ENCODE data around the gene CASQ1. TPM values are rescaled to one million over a fixed set of nuclear protein-coding genes. Genes with fewer than 3 reads are reported as not detected.

The CASQ1 gene
- total RNA-seq, 2 donors from 2014 or later: 0.29 to 0.77 TPM

GRCh38 chr1:160188341-160188740, 2.0 kb upstream of the CASQ1 start:
- Mint-ChIP-seq H3K27me3 (ENCODE audit: insufficient read depth) (peaks cover 1% of the 10 kb centered on the region), H3K9me3 (no peaks in the 10 kb centered on the region), H3K4me1 (peaks cover 7% of the 10 kb centered on the region), H3K36me3 (ENCODE audit: low read depth) (no peaks in the 10 kb centered on the region), H3K27ac (no peak overlapping the region), H3K4me3 (no peak overlapping the region)
- Histone ChIP-seq H3K4me1 (ENCODE audit: control insufficient read depth, insufficient read depth, low read length) (no peaks in the 10 kb centered on the region), H3K4me3 (ENCODE audit: low read length) (no peak overlapping the region), H3K27ac (ENCODE audit: low read depth, low read length) (no peak overlapping the region), H3K36me3 (ENCODE audit: control insufficient read depth, insufficient read depth, low read length) (no peaks in the 10 kb centered on the region), H3K9ac (ENCODE audit: extremely low read depth, low read length, poor library complexity, severe bottlenecking) (no peak overlapping the region), H3K27me3 (ENCODE audit: control insufficient read depth, insufficient read depth, low read length, poor library complexity, severe bottlenecking) (no peaks in the 10 kb centered on the region), H3K9me3 (ENCODE audit: control insufficient read depth, low read length) (no peaks in the 10 kb centered on the region)
- DNase-seq: no peak
- WGBS, 2 experiments (ENCODE audit: insufficient coverage in 1 of 2, insufficient read length in 1 of 2): 95 to 96% methylated on average over 6 to 7 of the region's 7 CpGs
- TF ChIP-seq, protein P1, sequence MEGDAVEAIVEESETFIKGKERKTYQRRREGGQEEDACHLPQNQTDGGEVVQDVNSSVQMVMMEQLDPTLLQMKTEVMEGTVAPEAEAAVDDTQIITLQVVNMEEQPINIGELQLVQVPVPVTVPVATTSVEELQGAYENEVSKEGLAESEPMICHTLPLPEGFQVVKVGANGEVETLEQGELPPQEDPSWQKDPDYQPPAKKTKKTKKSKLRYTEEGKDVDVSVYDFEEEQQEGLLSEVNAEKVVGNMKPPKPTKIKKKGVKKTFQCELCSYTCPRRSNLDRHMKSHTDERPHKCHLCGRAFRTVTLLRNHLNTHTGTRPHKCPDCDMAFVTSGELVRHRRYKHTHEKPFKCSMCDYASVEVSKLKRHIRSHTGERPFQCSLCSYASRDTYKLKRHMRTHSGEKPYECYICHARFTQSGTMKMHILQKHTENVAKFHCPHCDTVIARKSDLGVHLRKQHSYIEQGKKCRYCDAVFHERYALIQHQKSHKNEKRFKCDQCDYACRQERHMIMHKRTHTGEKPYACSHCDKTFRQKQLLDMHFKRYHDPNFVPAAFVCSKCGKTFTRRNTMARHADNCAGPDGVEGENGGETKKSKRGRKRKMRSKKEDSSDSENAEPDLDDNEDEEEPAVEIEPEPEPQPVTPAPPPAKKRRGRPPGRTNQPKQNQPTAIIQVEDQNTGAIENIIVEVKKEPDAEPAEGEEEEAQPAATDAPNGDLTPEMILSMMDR (conservative IDR thresholded peaks at IDR 0.05): no peak

DNA sequence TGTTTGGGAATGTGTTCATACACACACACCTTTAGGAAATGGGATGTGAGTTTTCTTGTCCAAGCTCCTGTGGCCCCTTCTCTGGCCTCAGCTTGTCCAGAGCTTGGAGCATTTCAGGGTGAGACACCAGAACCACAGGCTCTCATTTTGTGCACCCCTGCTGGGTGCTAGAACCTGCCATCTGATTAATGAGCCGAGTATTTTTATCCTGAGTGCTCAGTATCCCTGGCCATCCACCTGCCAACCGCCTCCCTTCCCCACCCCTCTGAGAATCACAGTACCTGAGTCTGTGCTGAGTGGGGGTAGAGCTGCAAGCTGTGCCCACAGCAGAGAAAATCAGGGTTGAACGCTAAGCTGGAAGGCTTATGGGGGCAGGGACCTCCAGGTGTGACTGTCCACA, 1.4 kb downstream of the CASQ1 start:
- H3K4me1 ChIP-seq (ENCODE audit: control insufficient read depth, insufficient read depth, low read length): no peaks in the 10 kb centered on the region
- no peak overlapping the region for H3K4me3 ChIP-seq (ENCODE audit: low read length)
- 82 to 100% methylated on average over 1 to 3 of the region's 3 CpGs for WGBS, 2 experiments (ENCODE audit: insufficient coverage in 1 of 2, insufficient read length in 1 of 2)
- Mint-ChIP-seq H3K9me3 (no peaks in the 10 kb centered on the region), H3K27me3 (ENCODE audit: insufficient read depth) (peaks cover 1% of the 10 kb centered on the region), H3K4me1 (peaks cover 7% of the 10 kb centered on the region), H3K27ac (no peak overlapping the region), H3K4me3 (no peak overlapping the region), H3K36me3 (ENCODE audit: low read depth) (no peaks in the 10 kb centered on the region)
- no peaks in the 10 kb centered on the region for H3K27me3 ChIP-seq (ENCODE audit: control insufficient read depth, insufficient read depth, low read length, poor library complexity, severe bottlenecking)
- no peak for DNase-seq
- H3K27ac ChIP-seq (ENCODE audit: low read depth, low read length): no peak overlapping the region
- no peak overlapping the region for H3K9ac ChIP-seq (ENCODE audit: extremely low read depth, low read length, poor library complexity, severe bottlenecking)
- no peaks in the 10 kb centered on the region for H3K9me3 ChIP-seq (ENCODE audit: control insufficient read depth, low read length)
- no peaks in the 10 kb centered on the region for H3K36me3 ChIP-seq (ENCODE audit: control insufficient read depth, insufficient read depth, low read length)
- TF ChIP-seq, protein P1 (conservative IDR thresholded peaks at IDR 0.05): no peak

DNA sequence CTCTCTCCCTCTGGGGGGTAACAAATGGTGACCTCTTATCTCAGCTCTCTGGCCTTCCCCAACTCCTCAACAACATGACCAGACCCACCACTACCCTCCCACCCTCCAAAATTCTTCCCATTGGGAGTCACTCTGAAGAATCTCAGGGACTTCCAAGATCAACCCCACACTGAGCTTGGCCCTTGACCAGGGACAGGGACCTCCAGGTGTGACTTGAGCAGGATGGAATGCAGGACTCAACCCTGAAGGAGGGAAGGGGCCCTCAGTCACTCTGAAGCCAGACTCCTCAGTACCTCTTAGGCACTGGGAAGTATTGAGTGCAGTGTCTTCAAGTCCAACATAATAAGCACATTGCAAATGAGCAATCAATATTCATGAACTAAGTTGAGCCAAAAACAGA, 1.9 kb downstream of the CASQ1 start:
- no peak overlapping the region for H3K27ac Mint-ChIP-seq

More for the DNA sequence above, 1.9 kb downstream of the CASQ1 start:
- H3K4me3 ChIP-seq (ENCODE audit: low read length): no peak overlapping the region
- TF ChIP-seq, protein P1 (conservative IDR thresholded peaks at IDR 0.05): no peak
- peaks cover 7% of the 10 kb centered on the region for H3K4me1 Mint-ChIP-seq
- no peaks in the 10 kb centered on the region for H3K9me3 Mint-ChIP-seq
- no peak overlapping the region for H3K27ac ChIP-seq (ENCODE audit: low read depth, low read length)
- no peaks in the 10 kb centered on the region for H3K36me3 Mint-ChIP-seq (ENCODE audit: low read depth)
- peaks cover 1% of the 10 kb centered on the region for H3K27me3 Mint-ChIP-seq (ENCODE audit: insufficient read depth)
- no peaks in the 10 kb centered on the region for H3K4me1 ChIP-seq (ENCODE audit: control insufficient read depth, insufficient read depth, low read length)
- H3K36me3 ChIP-seq (ENCODE audit: control insufficient read depth, insufficient read depth, low read length): no peaks in the 10 kb centered on the region
- H3K4me3 Mint-ChIP-seq: no peak overlapping the region
- DNase-seq: no peak
- H3K27me3 ChIP-seq (ENCODE audit: control insufficient read depth, insufficient read depth, low read length, poor library complexity, severe bottlenecking): no peaks in the 10 kb centered on the region
- H3K9ac ChIP-seq (ENCODE audit: extremely low read depth, low read length, poor library complexity, severe bottlenecking): no peak overlapping the region
- no peaks in the 10 kb centered on the region for H3K9me3 ChIP-seq (ENCODE audit: control insufficient read depth, low read length)

Measured in endodermal cell (in vitro differentiated cells).